EL (cell line): ENCODE measurements around the gene NRSN2.
"Not testable (repeated sequence)": the region's sequence is repeated elsewhere in the genome, so short reads cannot be mapped to it uniquely, and the experiment has no call there.

Experiments
- DNase-seq: peaks from one replicate; pipeline ENCODE4 v3.0.0-alpha.2; 2016

The NRSN2 gene

GRCh38 chr20:356745-357144 is 9.8 kb downstream of the NRSN2 start:
- no peak for DNase-seq

- no peak for DNase-seq
Measured at GRCh38 chr20:358891-359555, 12.1 kb downstream of the NRSN2 start.

- no peak for DNase-seq
Measured at GRCh38 chr20:361561-361960, 14.7 kb downstream of the NRSN2 start.

GRCh38 chr20:362271-363254 is 15.7 kb downstream of the NRSN2 start:
- DNase-seq = peak; percentile 86

GRCh38 chr20:363319-364078 is 16.6 kb downstream of the NRSN2 start:
- peak; percentile 41 for DNase-seq

- DNase-seq = peak; percentile 67
Measured at GRCh38 chr20:364905-365794, 18.2 kb downstream of the NRSN2 start.

GRCh38 chr20:366041-366718 is 19.3 kb downstream of the NRSN2 start:
- no peak for DNase-seq

- DNase-seq = no peak
Measured at GRCh38 chr20:366719-367485, 20.0 kb downstream of the NRSN2 start.

GRCh38 chr20:367486-367887 is 20.6 kb downstream of the NRSN2 start:
- DNase-seq = no peak

GRCh38 chr20:368915-369314 is 22.0 kb downstream of the NRSN2 start:
- no peak for DNase-seq

GRCh38 chr20:370151-370600 is 23.3 kb downstream of the NRSN2 start:
- DNase-seq = no peak

- DNase-seq = no peak
Measured at GRCh38 chr20:370977-371754, 24.3 kb downstream of the NRSN2 start.

GRCh38 chr20:371755-372542 is 25.0 kb downstream of the NRSN2 start:
- DNase-seq = peak; percentile 96

- not testable (repeated sequence) for DNase-seq
Measured at GRCh38 chr20:372543-373082, 25.7 kb downstream of the NRSN2 start.

- peak; percentile 84 for DNase-seq
Measured at GRCh38 chr20:373171-373890, 26.4 kb downstream of the NRSN2 start.

- DNase-seq = no peak
Measured at GRCh38 chr20:375265-375889, 28.5 kb downstream of the NRSN2 start.

GRCh38 chr20:376089-376488 is 29.2 kb downstream of the NRSN2 start:
- DNase-seq = no peak

- no peak for DNase-seq
Measured at GRCh38 chr20:376750-377149, 29.8 kb downstream of the NRSN2 start.
